Rectal smooth muscle tissue (tissue), 1 donor: ENCODE data around the gene ZNF415.
"Not testable (repeated sequence)": the region's sequence is repeated elsewhere in the genome, so short reads cannot be mapped to it uniquely, and the experiment has no call there.

ENCODE experiments used
- H3K27ac ChIP-seq: one replicate; pipeline ENCODE4 v1.7.0; 2013; ENCODE audit warnings: low read depth, low read length, inconsistent platforms
- H3K27me3 ChIP-seq: one replicate; pipeline ENCODE4 v1.7.0; 2013; ENCODE audit warnings: low read length; ENCODE audit not compliant: control insufficient read depth, insufficient read depth
- H3K36me3 ChIP-seq: one replicate; pipeline ENCODE4 v1.7.0; 2013; ENCODE audit warnings: low read length; ENCODE audit not compliant: control insufficient read depth, insufficient read depth
- H3K4me1 ChIP-seq: one replicate; pipeline ENCODE4 v1.7.0; 2013; ENCODE audit warnings: low read length; ENCODE audit not compliant: control insufficient read depth, insufficient read depth
- H3K4me3 ChIP-seq: one replicate; pipeline ENCODE4 v1.7.0; 2013; ENCODE audit warnings: low read length
- H3K9ac ChIP-seq: one replicate; pipeline ENCODE4 v1.7.0; 2013; ENCODE audit warnings: low read length

The ZNF415 gene

GRCh38 chr19:53096982-53097690, 35.6 kb downstream of the ZNF415 start:
- not testable (repeated sequence) for H3K27ac ChIP-seq, H3K4me3 ChIP-seq, H3K27me3 ChIP-seq, H3K36me3 ChIP-seq, H3K9ac ChIP-seq, H3K4me1 ChIP-seq

- H3K36me3 ChIP-seq: not testable (repeated sequence)
These were observed 36.1 kb downstream of the ZNF415 start for GRCh38 chr19:53096579-53096978.

GRCh38 chr19:53094754-53095575, 37.7 kb downstream of the ZNF415 start:
- Histone ChIP-seq H3K27me3 (no peaks in the 10 kb centered on the region), H3K36me3 (peaks cover 5% of the 10 kb centered on the region)

More at GRCh38 chr19:53096579-53096978, 36.1 kb downstream of the ZNF415 start:
- H3K4me1 ChIP-seq, H3K27ac ChIP-seq, H3K9ac ChIP-seq, H3K4me3 ChIP-seq, H3K27me3 ChIP-seq: not testable (repeated sequence)

DNA sequence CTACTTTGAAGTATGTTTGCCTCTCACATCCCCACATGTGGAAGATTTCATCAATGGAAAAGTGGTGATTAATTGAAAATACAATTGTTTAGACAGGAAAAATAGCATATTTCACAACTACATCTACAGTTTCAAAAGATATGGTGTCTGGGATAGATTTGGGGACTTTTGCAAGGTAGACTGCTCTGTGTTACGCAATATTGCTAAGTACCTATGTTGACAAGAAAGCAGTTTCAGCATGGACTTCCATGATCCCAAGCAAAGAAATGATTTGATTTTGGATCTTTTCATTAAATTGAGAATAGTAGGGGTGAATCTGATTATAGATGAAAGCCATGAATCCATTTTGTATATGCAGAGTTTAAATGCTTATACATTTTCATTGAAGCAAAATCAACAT, 40.0 kb downstream of the ZNF415 start:
- H3K4me3 ChIP-seq: no peak overlapping the region
- peaks cover 9% of the 10 kb centered on the region for H3K36me3 ChIP-seq
- no peaks in the 10 kb centered on the region for H3K4me1 ChIP-seq
- H3K9ac ChIP-seq: no peak overlapping the region
- no peak overlapping the region for H3K27ac ChIP-seq
- no peaks in the 10 kb centered on the region for H3K27me3 ChIP-seq

More at GRCh38 chr19:53094754-53095575, 37.7 kb downstream of the ZNF415 start:
- Histone ChIP-seq H3K27ac (no peak overlapping the region), H3K9ac (no peak overlapping the region), H3K4me3 (no peak overlapping the region), H3K4me1 (no peaks in the 10 kb centered on the region)

DNA sequence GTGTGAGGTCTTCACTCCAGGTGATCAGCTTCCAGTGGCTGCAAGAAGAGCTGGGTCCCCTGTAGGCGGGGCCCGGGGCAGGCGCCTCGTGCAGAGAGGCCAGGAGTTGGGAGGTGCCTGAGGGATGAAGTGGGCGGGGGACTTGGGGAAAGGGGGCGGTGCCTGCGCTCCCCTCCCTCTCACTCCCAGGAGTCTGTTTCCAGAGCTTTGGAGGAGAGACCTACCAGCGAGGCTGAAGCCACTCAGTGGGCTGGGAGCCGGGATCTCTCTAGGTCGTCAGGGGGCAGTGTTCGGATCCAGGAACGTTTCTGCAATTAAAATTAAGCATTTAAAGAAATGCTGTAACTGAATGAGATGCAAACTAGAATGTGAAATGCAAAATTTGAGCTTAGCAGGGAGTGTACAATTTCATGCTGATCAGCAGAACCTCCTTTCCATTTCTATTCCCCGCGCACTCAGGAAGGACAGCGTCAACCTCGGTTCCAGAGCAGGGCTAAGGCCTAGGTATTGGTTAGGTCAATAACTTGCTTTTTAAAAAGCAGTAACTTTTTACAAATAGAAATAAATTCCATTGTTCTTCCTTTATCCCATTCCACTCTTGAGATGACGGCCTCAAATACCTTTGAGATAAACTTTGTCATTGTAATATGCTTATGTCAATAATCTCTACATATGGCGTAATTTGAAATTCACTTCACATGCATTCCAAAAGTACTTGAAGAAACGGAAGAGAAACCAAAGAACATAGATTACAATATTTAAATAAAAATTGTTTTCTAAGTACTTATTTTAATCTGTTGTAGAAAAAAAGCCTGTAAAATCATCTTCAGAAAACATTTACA, 41.1 kb downstream of the ZNF415 start:
- Histone ChIP-seq H3K9ac (no peak overlapping the region), H3K36me3 (peaks cover 9% of the 10 kb centered on the region), H3K27ac (no peak overlapping the region), H3K4me1 (no peaks in the 10 kb centered on the region), H3K4me3 (no peak overlapping the region), H3K27me3 (no peaks in the 10 kb centered on the region)

GRCh38 chr19:53088091-53088490, 44.6 kb downstream of the ZNF415 start:
- H3K36me3 ChIP-seq: peaks cover 21% of the 10 kb centered on the region
- no peak overlapping the region for H3K27ac ChIP-seq

DNA sequence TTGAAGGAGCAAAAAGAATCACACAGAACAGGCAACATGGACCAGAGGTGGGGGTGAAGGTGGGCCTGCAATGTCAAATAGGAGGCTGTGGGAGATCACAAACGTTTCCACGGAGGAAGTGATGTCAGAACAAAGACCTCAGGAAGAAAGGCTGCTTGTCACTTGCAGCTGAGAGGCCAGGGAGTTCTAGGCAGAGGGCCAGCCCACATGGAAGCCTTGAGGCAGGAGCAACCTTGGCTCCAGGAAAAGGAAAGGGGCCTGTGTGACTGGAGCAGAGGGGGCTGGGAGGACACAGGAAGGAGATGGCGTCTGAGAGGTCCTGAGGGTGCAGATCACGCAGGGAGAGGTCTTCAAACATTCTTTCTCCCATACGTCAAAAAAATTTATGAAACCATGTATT, 45.8 kb downstream of the ZNF415 start:
- no peak overlapping the region for H3K27ac ChIP-seq
- no peak overlapping the region for H3K4me3 ChIP-seq
- H3K36me3 ChIP-seq: peaks cover 23% of the 10 kb centered on the region
- H3K27me3 ChIP-seq: no peaks in the 10 kb centered on the region
- H3K4me1 ChIP-seq: no peaks in the 10 kb centered on the region
- no peak overlapping the region for H3K9ac ChIP-seq

More at GRCh38 chr19:53088091-53088490, 44.6 kb downstream of the ZNF415 start:
- no peaks in the 10 kb centered on the region for H3K4me1 ChIP-seq
- no peak overlapping the region for H3K4me3 ChIP-seq
- H3K27me3 ChIP-seq: no peaks in the 10 kb centered on the region
- no peak overlapping the region for H3K9ac ChIP-seq

DNA sequence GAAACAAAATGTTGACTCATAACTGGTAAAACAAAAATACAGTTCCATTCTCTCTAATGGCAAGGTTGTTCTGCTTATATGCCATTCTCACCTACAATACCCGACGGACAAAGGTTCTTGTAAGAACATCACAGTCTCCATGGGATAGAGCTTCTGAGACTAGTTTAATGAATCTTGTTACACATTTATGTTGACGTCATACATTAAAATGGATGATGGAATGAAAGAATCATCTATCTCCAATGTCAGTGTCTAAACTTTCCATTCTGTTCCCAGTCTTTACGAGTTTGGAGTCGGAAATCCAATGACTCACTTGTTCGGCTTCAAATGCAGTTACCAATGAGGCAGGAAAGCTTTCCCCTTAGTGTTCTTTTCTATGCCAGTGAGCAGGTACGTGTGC, 47.2 kb downstream of the ZNF415 start:
- Histone ChIP-seq H3K27ac (no peak overlapping the region), H3K27me3 (no peaks in the 10 kb centered on the region), H3K36me3 (peaks cover 19% of the 10 kb centered on the region), H3K4me3 (no peak overlapping the region), H3K4me1 (no peaks in the 10 kb centered on the region), H3K9ac (no peak overlapping the region)

- H3K9ac ChIP-seq: no peak overlapping the region
- H3K36me3 ChIP-seq: peaks cover 18% of the 10 kb centered on the region
- no peak overlapping the region for H3K27ac ChIP-seq
- H3K27me3 ChIP-seq: no peaks in the 10 kb centered on the region
- H3K4me3 ChIP-seq: no peak overlapping the region
- no peaks in the 10 kb centered on the region for H3K4me1 ChIP-seq
These were observed 49.8 kb downstream of the ZNF415 start for GRCh38 chr19:53082929-53083328.

DNA sequence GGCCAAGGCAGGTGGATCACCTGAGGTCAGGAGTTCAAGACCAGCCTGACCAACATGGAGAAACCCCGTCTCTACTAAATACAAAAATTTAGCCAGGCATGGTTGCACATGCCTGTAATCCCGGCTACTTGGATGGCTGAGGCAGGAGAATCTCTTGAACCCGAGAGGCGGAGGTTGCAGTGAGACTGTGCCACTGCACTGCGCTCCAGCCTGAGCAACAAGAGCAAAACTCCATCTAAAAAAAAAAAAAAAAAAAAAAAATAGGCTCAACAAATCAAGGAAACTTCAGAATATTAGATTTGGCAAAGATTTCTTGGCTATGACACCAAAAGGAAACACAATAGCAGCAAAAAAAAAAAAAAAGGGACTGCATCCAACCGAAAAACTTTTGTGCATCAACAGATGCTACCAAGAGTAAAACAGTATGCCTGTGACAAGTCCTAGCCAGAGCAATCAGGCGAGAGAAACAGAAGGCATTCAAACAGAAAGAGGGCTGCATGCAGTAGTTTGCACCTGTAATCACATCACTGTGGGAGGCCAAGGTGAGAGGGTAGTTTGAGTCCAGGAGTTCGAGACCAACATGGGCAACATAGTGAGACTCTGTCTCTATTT, 53.3 kb downstream of the ZNF415 start:
- peaks cover 21% of the 10 kb centered on the region for H3K36me3 ChIP-seq
- H3K4me3 ChIP-seq: no peak overlapping the region

DNA sequence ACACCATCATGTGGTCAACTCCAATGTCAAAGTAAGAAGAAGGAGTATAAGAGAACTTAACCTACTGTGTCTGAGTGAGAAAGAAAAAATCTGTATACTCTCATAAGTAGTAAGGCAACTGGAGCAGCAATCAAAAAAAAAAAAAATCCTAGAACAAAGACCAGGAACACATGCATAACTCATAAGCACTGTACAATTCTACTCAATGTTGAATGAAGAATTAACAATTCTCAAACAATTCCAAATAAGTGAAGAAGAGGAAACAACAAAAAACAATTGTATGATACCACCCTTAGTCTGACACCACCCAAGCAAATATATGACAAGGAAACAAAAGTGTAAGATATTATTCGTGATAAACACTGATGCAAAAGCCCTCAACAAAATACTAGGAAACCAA, 54.0 kb downstream of the ZNF415 start:
- H3K9ac ChIP-seq: no peak overlapping the region
- no peak overlapping the region for H3K4me3 ChIP-seq
- no peaks in the 10 kb centered on the region for H3K27me3 ChIP-seq
- H3K27ac ChIP-seq: no peak overlapping the region
- H3K36me3 ChIP-seq: peaks cover 26% of the 10 kb centered on the region
- H3K4me1 ChIP-seq: no peaks in the 10 kb centered on the region

More for the DNA sequence above, 53.3 kb downstream of the ZNF415 start:
- H3K9ac ChIP-seq: no peak overlapping the region
- no peaks in the 10 kb centered on the region for H3K27me3 ChIP-seq
- H3K4me1 ChIP-seq: no peaks in the 10 kb centered on the region
- no peak overlapping the region for H3K27ac ChIP-seq

- Histone ChIP-seq H3K27me3 (no peaks in the 10 kb centered on the region), H3K27ac (no peak overlapping the region), H3K4me1 (no peaks in the 10 kb centered on the region), H3K9ac (no peak overlapping the region), H3K4me3 (no peak overlapping the region), H3K36me3 (peaks cover 30% of the 10 kb centered on the region)
These were observed 55.7 kb downstream of the ZNF415 start for GRCh38 chr19:53076984-53077383.
